ENCODE data around the gene S100PBP. TPM values are rescaled to one million over a fixed set of nuclear protein-coding genes. Genes with fewer than 3 reads are reported as not detected.
A peak's percentile ranks its signal among the peaks of the same experiment; 100 is the strongest.

S100PBP gene
- total RNA-seq, 1 donor from 2014 or later = 53.8 TPM

GRCh38 chr1:32813941-32814739, 3.3 kb upstream of the S100PBP start:
- Mint-ChIP-seq H3K27ac (no peak overlapping the region), H3K27me3 (no peaks in the 10 kb centered on the region), H3K9me3 (no peaks in the 10 kb centered on the region), H3K36me3 (peaks cover 9% of the 10 kb centered on the region), H3K4me1 (ENCODE audit: unreplicated experiment) (peaks cover 37% of the 10 kb centered on the region), H3K4me3 (peak overlapping the region; percentile 6)
- DNase-seq (ENCODE audit: extremely low spot score, unreplicated experiment) = no peak
- TF ChIP-seq, protein P1, sequence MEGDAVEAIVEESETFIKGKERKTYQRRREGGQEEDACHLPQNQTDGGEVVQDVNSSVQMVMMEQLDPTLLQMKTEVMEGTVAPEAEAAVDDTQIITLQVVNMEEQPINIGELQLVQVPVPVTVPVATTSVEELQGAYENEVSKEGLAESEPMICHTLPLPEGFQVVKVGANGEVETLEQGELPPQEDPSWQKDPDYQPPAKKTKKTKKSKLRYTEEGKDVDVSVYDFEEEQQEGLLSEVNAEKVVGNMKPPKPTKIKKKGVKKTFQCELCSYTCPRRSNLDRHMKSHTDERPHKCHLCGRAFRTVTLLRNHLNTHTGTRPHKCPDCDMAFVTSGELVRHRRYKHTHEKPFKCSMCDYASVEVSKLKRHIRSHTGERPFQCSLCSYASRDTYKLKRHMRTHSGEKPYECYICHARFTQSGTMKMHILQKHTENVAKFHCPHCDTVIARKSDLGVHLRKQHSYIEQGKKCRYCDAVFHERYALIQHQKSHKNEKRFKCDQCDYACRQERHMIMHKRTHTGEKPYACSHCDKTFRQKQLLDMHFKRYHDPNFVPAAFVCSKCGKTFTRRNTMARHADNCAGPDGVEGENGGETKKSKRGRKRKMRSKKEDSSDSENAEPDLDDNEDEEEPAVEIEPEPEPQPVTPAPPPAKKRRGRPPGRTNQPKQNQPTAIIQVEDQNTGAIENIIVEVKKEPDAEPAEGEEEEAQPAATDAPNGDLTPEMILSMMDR (conservative IDR thresholded peaks at IDR 0.05) = no peak

DNA sequence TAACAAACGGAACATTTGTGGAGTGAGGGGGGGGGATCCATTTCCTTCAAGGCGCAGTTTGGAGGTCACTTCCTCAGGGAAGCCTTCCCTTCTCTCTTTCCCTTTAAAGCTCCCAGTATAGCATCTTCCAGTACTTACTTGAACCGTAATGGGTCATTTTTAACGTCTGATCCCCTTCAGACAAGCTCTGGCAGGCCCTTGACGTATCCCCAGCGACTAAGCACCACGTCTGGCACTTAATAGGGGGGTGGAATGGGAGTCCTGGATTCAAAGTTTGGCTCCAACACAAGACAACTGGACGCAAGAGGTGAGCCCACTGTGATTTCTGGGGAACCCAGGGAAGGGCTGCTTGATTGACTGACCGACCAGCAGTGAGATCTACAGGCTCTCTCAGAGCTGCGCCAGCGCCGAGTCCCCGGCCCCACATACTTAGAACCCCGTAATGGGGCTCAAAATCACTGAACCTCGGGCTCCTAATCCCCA, 736 bp upstream of the S100PBP start:
- TF ChIP-seq, protein P1 (conservative IDR thresholded peaks at IDR 0.05) = no peak
- H3K27ac Mint-ChIP-seq = peak overlapping the region; percentile 98
- no peaks in the 10 kb centered on the region for H3K27me3 Mint-ChIP-seq
- peaks cover 32% of the 10 kb centered on the region for H3K4me1 Mint-ChIP-seq (ENCODE audit: unreplicated experiment)
- peaks cover 5% of the 10 kb centered on the region for H3K36me3 Mint-ChIP-seq
- H3K4me3 Mint-ChIP-seq = peak overlapping the region; percentile 99
- no peaks in the 10 kb centered on the region for H3K9me3 Mint-ChIP-seq
- no peak for DNase-seq (ENCODE audit: extremely low spot score, unreplicated experiment)

DNA sequence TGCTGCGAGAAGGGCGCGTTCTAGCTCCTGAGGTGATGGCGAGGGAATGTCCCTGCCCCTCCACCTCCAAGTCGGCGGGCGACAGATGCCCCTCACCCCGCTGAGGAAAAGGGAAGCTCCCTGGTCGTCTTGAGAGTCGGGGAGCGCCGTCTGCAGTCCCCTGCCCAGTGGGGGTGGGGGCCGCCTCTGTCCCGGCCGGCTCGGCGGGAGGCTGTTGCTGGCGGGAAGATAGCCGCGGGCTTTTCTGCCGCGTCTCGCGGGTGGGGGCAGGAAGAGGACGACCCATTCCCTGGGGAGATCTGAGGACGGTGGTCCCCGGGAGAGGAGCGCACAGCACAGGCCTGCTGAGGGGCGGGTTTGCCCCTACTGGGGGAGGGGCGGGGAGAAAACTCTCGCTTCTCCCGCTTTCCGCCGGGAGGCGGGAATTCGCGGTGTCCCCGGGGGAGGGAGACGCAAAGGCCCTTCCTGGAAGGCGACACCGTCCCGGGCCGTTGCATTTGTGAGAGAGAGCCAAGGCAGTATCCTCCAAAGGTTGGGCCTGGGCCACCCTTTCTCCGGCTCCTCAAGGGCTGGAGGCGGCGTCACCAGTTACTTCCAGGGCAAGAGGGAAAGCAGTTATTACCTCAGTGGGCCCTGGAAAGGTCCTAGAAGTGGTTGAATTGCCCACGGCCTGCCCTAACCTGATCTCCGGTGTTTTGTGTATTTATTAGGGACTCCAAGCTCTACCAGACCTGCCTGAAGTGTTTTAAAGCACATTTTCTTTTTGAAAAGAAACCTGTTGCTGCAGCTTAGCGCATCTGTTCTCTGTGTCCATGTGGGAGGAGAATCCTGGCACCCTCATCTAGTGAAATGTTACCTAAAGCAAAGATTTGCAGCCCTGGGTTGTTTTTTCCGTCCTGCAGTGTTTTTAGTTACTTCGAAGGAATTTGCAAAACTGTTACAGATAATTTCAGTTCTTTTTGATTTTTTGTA, 648 bp downstream of the S100PBP start:
- Mint-ChIP-seq H3K4me3 (peak overlapping the region; percentile 99), H3K27me3 (no peaks in the 10 kb centered on the region), H3K27ac (peak overlapping the region; percentile 98), H3K4me1 (ENCODE audit: unreplicated experiment) (peaks cover 31% of the 10 kb centered on the region), H3K36me3 (peaks cover 5% of the 10 kb centered on the region), H3K9me3 (no peaks in the 10 kb centered on the region)
- DNase-seq (ENCODE audit: extremely low spot score, unreplicated experiment) = peak; percentile 83
- TF ChIP-seq, protein P1 (conservative IDR thresholded peaks at IDR 0.05) = no peak

DNA sequence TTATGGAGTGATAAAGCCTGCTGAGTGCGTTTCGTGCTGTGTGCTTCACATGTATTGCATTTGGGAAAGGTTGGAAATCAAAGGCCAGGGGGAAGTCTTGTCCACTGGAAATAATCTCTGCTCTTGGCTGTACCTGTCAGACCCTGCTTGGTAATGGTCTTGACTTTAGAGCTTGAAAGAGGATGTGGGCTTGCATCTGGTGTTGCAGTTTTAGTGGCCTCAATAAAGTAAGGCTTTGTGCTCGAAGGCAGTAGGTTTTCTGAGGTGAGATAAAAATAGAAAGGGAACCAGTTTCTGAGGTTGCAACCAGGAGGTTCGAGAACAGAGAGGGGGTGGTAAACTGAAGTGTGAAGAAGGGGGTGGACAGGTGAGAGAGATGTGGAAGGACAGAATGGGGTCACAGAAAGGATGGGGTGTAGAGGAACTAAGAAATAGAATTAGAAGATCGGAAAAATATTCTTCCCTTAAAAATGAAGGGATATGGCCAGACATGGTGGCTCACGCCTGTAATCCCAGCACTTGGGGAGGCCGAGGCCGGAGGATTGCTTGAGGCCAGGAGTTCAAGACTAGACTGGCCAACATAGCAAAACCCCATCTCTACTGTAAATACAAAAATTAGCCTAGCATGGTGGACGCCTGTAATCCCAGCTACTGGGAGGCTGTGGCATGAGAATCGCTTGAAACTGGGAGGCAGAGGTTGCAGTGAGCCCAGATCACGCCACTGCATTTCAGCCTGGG, 1.5 kb downstream of the S100PBP start:
- Mint-ChIP-seq H3K36me3 (peaks cover 4% of the 10 kb centered on the region), H3K27me3 (no peaks in the 10 kb centered on the region), H3K9me3 (no peaks in the 10 kb centered on the region), H3K27ac (peak overlapping the region; percentile 98), H3K4me3 (peak overlapping the region; percentile 99), H3K4me1 (ENCODE audit: unreplicated experiment) (peaks cover 25% of the 10 kb centered on the region)
- TF ChIP-seq, protein P1 (conservative IDR thresholded peaks at IDR 0.05) = no peak
- DNase-seq (ENCODE audit: extremely low spot score, unreplicated experiment) = no peak

DNA sequence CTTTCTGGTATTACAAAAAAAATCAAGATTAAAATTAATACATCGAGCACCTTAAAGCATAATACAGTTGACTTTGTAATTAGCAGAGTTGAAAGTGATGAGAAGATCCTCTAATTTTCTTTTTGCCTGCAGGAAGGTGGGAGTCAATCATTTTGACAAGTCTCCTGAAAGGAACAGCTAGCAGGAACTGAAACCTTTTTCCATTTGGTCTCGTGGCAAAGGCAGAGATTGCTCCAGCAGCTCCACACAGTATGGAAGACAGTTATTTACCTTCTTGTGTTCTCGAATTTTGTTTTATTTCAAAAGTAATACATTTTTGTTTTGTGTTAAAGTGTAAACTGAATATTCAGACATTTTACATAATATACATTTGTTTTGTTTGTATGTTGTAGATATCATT, 7.7 kb downstream of the S100PBP start:
- Mint-ChIP-seq H3K36me3 (peaks cover 25% of the 10 kb centered on the region), H3K4me1 (ENCODE audit: unreplicated experiment) (peaks cover 7% of the 10 kb centered on the region), H3K27ac (no peak overlapping the region), H3K4me3 (no peak overlapping the region), H3K27me3 (no peaks in the 10 kb centered on the region), H3K9me3 (no peaks in the 10 kb centered on the region)
- no peak for DNase-seq (ENCODE audit: extremely low spot score, unreplicated experiment)
- TF ChIP-seq, protein P1 (conservative IDR thresholded peaks at IDR 0.05) = no peak

Data from type B pancreatic cell (in vitro differentiated cells).